ENCODE results near the gene B3GNT8. TPM values are rescaled to one million over a fixed set of nuclear protein-coding genes. Genes with fewer than 3 reads are reported as not detected.

The B3GNT8 gene
- total RNA-seq, 1 donor from 2014 or later: 0.37 TPM

DNA sequence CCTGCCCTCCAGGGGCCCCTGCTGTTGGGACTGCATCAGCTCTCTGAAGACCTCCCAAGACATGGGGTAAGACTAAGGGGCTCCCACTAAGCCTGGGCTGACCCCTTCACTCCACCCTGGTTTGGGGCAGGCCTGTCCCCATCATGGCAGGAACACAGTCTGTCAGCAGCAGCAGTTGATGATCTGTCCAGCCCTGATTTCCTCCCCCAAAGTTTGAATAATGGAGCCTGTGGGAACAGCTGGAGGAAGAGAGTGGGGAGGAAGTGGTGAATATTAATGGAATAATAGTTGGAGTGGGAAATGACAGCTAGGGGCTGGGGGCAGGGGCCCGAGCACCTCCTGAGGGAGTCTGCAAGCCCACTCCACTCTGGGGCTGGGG, 1.3 kb upstream of the B3GNT8 start:
- H3K27ac Mint-ChIP-seq: peak overlapping the region; percentile 61
- no peaks in the 10 kb centered on the region for H3K27me3 Mint-ChIP-seq
- H3K9me3 Mint-ChIP-seq: no peaks in the 10 kb centered on the region
- intact Hi-C loops (cut with micrococcal nuclease): loop anchor here (1.0 kb wide), 1 partner anchor 11 kb away; the partner anchor contains the start of gene DMAC2
- DNase-seq: no peak
- peaks cover 12% of the 10 kb centered on the region for H3K4me1 Mint-ChIP-seq
- peaks cover 23% of the 10 kb centered on the region for H3K36me3 Mint-ChIP-seq (ENCODE audit: low read depth)
- H3K4me3 Mint-ChIP-seq: peak overlapping the region; percentile 91

DNA sequence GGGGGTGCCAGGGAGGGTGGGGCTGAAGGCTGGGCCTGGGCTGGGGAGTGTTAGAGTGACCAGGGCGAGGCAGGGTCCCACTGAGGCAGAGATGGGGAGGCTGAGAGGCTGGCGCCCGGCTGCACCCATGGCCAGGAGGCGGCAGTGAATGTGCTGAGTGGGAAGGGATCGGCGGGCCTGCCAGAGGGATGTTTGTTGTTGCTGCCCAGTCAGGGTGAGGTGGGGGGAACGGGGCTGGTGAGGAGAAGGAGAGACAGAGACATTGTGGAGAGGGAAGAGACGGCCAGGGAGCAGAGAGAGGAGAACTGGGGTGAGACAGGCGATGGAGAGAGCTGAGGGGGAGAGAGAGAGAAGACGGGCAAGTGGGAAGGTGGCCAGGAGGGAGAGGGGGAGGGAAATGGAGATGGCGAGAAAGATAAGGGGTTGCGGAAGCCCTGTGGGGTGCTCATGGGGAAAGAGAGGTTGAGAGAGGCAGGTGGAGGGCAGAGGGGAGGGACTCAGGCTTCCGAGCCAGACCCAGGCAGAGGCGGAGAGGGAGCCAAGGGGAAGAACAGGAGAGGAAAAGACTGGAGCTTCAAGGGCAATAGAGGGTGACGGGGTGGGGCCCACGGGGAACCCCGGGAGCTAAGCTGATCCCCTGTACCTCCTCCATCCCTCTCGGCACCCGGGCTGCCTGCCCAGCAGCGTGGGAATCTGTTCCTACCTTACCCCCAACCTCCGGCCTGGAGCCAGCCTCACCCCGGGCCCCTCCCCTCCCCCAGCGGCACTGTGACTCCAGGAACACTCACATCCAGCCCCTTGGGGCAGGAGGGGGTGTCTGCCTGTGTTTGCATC, 690 bp upstream of the B3GNT8 start:
- intact Hi-C loops (cut with micrococcal nuclease): loop anchor here (1.0 kb wide), 1 partner anchor 11 kb away; the partner anchor contains the start of gene DMAC2
- DNase-seq: peak; percentile 74
- no peaks in the 10 kb centered on the region for H3K27me3 Mint-ChIP-seq
- H3K4me1 Mint-ChIP-seq: peaks cover 12% of the 10 kb centered on the region
- no peaks in the 10 kb centered on the region for H3K9me3 Mint-ChIP-seq
- H3K36me3 Mint-ChIP-seq (ENCODE audit: low read depth): peaks cover 22% of the 10 kb centered on the region
- peak overlapping the region; percentile 95 for H3K27ac Mint-ChIP-seq
- H3K4me3 Mint-ChIP-seq: peak overlapping the region; percentile 91

GRCh38 chr19:41426116-41426841, 895 bp downstream of the B3GNT8 start:
- intact Hi-C loops (cut with micrococcal nuclease): no loop called here
- no peak overlapping the region for H3K27ac Mint-ChIP-seq
- H3K4me1 Mint-ChIP-seq: peaks cover 13% of the 10 kb centered on the region
- H3K9me3 Mint-ChIP-seq: no peaks in the 10 kb centered on the region
- H3K36me3 Mint-ChIP-seq (ENCODE audit: low read depth): peaks cover 22% of the 10 kb centered on the region
- no peaks in the 10 kb centered on the region for H3K27me3 Mint-ChIP-seq
- H3K4me3 Mint-ChIP-seq: no peak overlapping the region
- no peak for DNase-seq

DNA sequence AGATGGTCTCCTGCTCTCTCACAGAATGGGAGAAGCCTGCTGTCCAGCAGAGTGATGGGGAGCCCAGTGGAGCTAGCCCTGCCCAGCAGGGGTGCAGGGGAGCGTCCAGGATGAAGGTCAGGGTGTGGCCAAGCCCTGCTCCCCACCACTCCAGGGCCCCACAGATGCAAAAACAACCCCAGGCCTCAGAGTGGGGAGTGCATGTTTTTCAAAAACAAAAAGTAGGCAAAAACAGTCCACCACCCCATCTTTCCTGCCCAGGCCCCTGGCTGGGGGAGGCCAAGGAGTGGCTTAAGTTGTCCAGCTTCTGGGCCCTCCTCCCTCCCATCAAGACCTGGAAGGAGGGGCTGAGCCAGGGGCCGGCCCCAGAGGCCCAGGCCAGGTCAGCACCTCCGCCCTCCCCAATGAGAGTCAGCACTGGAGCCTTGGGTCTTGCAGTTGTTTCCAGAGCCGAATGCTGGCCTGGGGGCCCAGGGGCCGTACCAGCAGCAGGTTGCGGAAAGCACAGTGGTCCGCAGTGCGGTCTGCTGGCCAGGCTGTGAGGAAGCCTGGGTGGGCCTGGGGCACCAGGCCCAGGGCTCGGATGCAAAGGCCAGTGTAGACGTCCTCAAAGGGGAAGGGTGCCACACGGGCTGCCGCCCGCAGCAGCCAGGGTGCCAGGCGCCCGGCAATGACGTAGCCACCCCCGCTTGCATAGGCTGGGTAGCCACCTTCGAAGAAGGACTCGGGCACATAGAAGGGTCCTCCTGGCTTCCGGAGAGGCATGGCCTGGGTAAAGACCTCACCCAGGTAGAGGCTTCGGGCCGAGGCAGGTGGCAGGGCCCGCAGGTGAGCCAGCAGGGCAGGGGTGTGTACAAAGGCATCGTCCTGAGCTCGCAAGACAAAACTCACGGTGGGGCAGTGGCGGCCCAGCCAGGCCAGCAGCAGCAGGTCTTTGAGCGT, 1.7 kb downstream of the B3GNT8 start:
- no peak for DNase-seq
- Mint-ChIP-seq H3K4me1 (peaks cover 13% of the 10 kb centered on the region), H3K9me3 (no peaks in the 10 kb centered on the region), H3K4me3 (no peak overlapping the region), H3K27me3 (no peaks in the 10 kb centered on the region), H3K27ac (peak overlapping the region; percentile 70), H3K36me3 (ENCODE audit: low read depth) (peaks cover 19% of the 10 kb centered on the region)
- intact Hi-C loops (cut with micrococcal nuclease): no loop called here

DNA sequence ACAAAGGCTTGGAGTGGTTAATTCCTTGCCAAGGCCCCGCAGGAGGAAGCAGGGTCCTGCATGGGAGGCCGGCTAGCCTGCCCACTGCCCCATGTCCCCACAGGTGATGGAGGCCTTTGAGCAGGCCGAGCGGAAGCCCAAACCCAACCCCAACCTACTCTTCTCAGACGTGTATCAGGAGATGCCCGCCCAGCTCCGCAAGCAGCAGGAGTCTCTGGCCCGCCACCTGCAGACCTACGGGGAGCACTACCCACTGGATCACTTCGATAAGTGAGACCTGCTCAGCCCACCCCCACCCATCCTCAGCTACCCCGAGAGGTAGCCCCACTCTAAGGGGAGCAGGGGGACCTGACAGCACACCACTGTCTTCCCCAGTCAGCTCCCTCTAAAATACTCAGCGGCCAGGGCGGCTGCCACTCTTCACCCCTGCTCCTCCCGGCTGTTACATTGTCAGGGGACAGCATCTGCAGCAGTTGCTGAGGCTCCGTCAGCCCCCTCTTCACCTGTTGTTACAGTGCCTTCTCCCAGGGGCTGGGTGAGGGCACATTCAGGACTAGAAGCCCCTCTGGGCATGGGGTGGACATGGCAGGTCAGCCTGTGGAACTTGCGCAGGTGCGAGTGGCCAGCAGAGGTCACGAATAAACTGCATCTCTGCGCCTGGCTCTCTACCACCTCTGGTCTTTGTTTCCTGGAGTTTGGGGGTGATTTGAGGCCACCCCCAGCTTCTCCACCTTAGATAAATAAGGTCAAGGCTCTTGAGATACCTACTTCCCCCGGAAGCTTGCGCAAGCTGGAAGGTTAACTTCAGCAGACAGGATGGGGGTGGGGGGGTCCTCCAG, 2.6 kb downstream of the B3GNT8 start:
- Mint-ChIP-seq H3K9me3 (no peaks in the 10 kb centered on the region), H3K27ac (no peak overlapping the region), H3K27me3 (no peaks in the 10 kb centered on the region), H3K4me3 (no peak overlapping the region), H3K36me3 (ENCODE audit: low read depth) (peaks cover 24% of the 10 kb centered on the region), H3K4me1 (peaks cover 13% of the 10 kb centered on the region)
- DNase-seq: no peak
- intact Hi-C loops (cut with micrococcal nuclease): no loop called here

- Mint-ChIP-seq H3K4me3 (no peak overlapping the region), H3K27ac (no peak overlapping the region), H3K4me1 (peaks cover 6% of the 10 kb centered on the region), H3K9me3 (no peaks in the 10 kb centered on the region), H3K27me3 (no peaks in the 10 kb centered on the region), H3K36me3 (ENCODE audit: low read depth) (peaks cover 31% of the 10 kb centered on the region)
- no peak for DNase-seq
- intact Hi-C loops (cut with micrococcal nuclease): no loop called here
Observed at GRCh38 chr19:41422955-41423354, 4.2 kb downstream of the B3GNT8 start.

DNA sequence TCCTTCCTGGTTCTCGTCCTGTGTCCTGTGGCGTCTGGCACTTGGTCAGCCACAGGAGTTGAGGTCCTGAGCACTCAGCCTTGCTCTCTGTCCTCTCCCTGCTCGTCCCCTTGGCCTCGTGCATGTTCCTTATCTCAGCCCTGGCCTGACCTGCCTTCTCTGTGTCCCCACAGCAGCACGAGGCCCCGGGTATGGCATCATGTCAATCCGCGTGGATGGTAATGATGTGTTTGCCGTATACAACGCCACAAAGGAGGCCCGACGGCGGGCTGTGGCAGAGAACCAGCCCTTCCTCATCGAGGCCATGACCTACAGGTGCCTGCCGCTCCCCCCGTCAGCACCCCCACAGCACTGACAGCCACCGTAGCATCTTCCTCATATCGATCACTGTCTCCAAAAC, 4.7 kb downstream of the B3GNT8 start:
- no peak overlapping the region for H3K4me3 Mint-ChIP-seq
- peaks cover 1% of the 10 kb centered on the region for H3K4me1 Mint-ChIP-seq
- peaks cover 31% of the 10 kb centered on the region for H3K36me3 Mint-ChIP-seq (ENCODE audit: low read depth)
- intact Hi-C loops (cut with micrococcal nuclease): no loop called here
- DNase-seq: no peak
- H3K27ac Mint-ChIP-seq: no peak overlapping the region
- no peaks in the 10 kb centered on the region for H3K9me3 Mint-ChIP-seq
- H3K27me3 Mint-ChIP-seq: no peaks in the 10 kb centered on the region

DNA sequence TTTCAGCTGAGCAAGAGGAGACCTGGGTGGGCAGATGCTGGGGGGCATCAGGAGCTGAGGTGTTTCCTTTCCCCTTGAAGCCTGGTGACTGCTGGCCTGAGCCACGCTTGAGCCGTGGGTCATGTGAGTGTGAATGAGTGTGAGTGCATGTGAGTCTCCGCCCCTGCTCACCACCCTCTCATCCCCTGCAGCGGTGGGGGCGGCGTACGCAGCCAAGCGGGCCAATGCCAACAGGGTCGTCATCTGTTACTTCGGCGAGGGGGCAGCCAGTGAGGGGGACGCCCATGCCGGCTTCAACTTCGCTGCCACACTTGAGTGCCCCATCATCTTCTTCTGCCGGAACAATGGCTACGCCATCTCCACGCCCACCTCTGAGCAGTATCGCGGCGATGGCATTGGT, 5.2 kb downstream of the B3GNT8 start:
- Mint-ChIP-seq H3K4me3 (no peak overlapping the region), H3K9me3 (no peaks in the 10 kb centered on the region), H3K4me1 (peaks cover 1% of the 10 kb centered on the region), H3K36me3 (ENCODE audit: low read depth) (peaks cover 31% of the 10 kb centered on the region), H3K27me3 (no peaks in the 10 kb centered on the region), H3K27ac (no peak overlapping the region)
- intact Hi-C loops (cut with micrococcal nuclease): no loop called here
- DNase-seq: no peak

DNA sequence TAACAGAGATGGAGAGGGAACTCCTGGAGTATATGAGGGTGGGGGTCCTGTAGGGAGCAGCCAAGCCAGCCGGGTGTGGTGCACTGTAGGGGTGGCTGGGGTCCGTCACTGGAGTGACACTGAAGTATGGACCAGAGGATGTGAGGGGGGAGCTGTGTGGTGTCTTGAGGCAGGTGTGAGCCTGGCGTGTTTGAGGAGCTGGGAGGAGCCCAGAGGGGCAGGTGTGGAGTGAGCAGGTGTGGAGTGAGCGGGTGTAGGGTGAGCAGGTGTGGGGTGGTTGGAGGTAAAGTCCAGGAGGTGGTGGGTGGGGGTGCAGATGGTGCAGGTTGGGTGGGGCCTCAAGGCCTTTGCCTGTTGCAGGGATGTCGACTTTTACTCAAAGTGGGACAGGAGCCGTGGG, 5.9 kb downstream of the B3GNT8 start:
- H3K4me1 Mint-ChIP-seq: peaks cover 1% of the 10 kb centered on the region
- peak overlapping the region; percentile 18 for H3K27ac Mint-ChIP-seq
- H3K36me3 Mint-ChIP-seq (ENCODE audit: low read depth): peaks cover 31% of the 10 kb centered on the region
- no peak for DNase-seq
- no peaks in the 10 kb centered on the region for H3K9me3 Mint-ChIP-seq
- intact Hi-C loops (cut with micrococcal nuclease): no loop called here
- no peak overlapping the region for H3K4me3 Mint-ChIP-seq
- H3K27me3 Mint-ChIP-seq: no peaks in the 10 kb centered on the region

GRCh38 chr19:41420101-41420880, 6.9 kb downstream of the B3GNT8 start:
- Mint-ChIP-seq H3K27ac (no peak overlapping the region), H3K4me1 (peaks cover 1% of the 10 kb centered on the region), H3K27me3 (no peaks in the 10 kb centered on the region), H3K4me3 (no peak overlapping the region), H3K36me3 (ENCODE audit: low read depth) (peaks cover 33% of the 10 kb centered on the region), H3K9me3 (no peaks in the 10 kb centered on the region)
- intact Hi-C loops (cut with micrococcal nuclease): no loop called here
- DNase-seq: no peak

- H3K27me3 Mint-ChIP-seq: no peaks in the 10 kb centered on the region
- DNase-seq: no peak
- no peaks in the 10 kb centered on the region for H3K4me1 Mint-ChIP-seq
- intact Hi-C loops (cut with micrococcal nuclease): no loop called here
- no peaks in the 10 kb centered on the region for H3K9me3 Mint-ChIP-seq
- no peak overlapping the region for H3K27ac Mint-ChIP-seq
- peaks cover 41% of the 10 kb centered on the region for H3K36me3 Mint-ChIP-seq (ENCODE audit: low read depth)
- H3K4me3 Mint-ChIP-seq: no peak overlapping the region
Observed at GRCh38 chr19:41416194-41416674, 10.9 kb downstream of the B3GNT8 start.

GRCh38 chr19:41415154-41415571, 12.0 kb downstream of the B3GNT8 start:
- H3K27me3 Mint-ChIP-seq: no peaks in the 10 kb centered on the region
- peaks cover 36% of the 10 kb centered on the region for H3K36me3 Mint-ChIP-seq (ENCODE audit: low read depth)
- no peak for DNase-seq
- no peaks in the 10 kb centered on the region for H3K9me3 Mint-ChIP-seq
- no peak overlapping the region for H3K27ac Mint-ChIP-seq
- H3K4me3 Mint-ChIP-seq: no peak overlapping the region
- H3K4me1 Mint-ChIP-seq: no peaks in the 10 kb centered on the region
- intact Hi-C loops (cut with micrococcal nuclease): no loop called here

Data from activated CD4-positive, alpha-beta T cell treated with anti-CD3 and anti-CD28 coated beads, Interleukin-2, amount 10 ng/mL, durations not matched to agents 24 days and 14 days (primary cell).